ENCODE measurements around the gene TMEM106B. TPM values are rescaled to one million over a fixed set of nuclear protein-coding genes. Genes with fewer than 3 reads are reported as not detected.
"Not testable (repeated sequence)": the region's sequence is repeated elsewhere in the genome, so short reads cannot be mapped to it uniquely, and the experiment has no call there.

TMEM106B gene
- total RNA-seq (41.6 and 51.9 TPM in 2 replicates), polyA plus RNA-seq (41.9 and 60.2 TPM in 2 replicates), polyA minus RNA-seq (ENCODE audit: low replicate concordance) (1.5 and 7.5 TPM in 2 replicates)
- 23.3 and 28.0 TPM in 2 replicates for polyA plus RNA-seq (2012)

DNA sequence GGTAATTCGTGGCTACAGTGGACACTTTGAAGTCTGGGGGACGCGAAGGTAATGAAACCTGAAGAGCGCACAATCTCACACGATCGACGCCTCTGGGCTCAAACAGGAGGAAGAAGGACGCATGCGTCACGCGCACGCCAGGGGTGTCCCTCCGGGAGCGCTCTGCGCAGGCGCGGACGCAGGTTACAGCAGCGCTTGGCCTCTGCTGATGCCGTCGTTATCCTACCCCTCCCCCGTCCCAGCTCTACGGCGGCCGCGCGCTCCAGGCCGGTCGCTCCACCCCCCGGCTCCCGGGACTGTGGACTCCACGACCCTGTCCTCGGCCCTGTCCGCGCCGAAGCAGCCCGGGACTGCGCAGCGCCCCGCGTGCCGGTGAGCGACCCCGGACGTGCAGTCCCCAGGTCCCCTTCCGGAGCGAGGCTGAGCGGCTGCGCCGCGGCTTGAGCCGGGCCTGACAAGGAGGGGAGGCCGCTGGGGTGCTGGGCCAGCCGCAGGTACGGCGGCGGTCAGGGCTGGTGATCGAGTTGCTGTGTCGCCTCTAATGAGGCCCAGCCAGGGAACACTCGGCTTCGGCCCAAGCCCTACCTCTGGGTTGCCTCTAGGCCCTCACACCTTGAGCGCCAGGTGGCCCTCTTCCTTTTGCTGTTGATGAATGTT lies at the start of gene TMEM106B:
Gene TMEM106B (plus strand): TSS at position 241 of the 657 bp plus-strand sequence. CDS start 3,517 bp downstream, outside the sequence.
- peak within 1 kb of the TSS; percentile 86 for H3K4me2 ChIP-seq (ENCODE audit: extremely low read depth, insufficient read depth, low read length)
- H3K4me1 ChIP-seq (ENCODE audit: control insufficient read depth, extremely low read depth, insufficient read depth, low read length): no peaks in the 10 kb centered on the region
- H3K4me3 ChIP-seq (replicated peaks in 1 of 4; ENCODE audit: control extremely low read depth in 1 of 4, insufficient read depth in 1 of 4, low read depth in 3 of 4, low read length in 4 of 4): peak within 1 kb of the TSS; percentile 91 to 97 (median 94)
- TF ChIP-seq EZH2 (IDR thresholded peaks at IDR 0.05; ENCODE audit: low read length, missing control alignments): no peak
- TF ChIP-seq, protein P1, sequence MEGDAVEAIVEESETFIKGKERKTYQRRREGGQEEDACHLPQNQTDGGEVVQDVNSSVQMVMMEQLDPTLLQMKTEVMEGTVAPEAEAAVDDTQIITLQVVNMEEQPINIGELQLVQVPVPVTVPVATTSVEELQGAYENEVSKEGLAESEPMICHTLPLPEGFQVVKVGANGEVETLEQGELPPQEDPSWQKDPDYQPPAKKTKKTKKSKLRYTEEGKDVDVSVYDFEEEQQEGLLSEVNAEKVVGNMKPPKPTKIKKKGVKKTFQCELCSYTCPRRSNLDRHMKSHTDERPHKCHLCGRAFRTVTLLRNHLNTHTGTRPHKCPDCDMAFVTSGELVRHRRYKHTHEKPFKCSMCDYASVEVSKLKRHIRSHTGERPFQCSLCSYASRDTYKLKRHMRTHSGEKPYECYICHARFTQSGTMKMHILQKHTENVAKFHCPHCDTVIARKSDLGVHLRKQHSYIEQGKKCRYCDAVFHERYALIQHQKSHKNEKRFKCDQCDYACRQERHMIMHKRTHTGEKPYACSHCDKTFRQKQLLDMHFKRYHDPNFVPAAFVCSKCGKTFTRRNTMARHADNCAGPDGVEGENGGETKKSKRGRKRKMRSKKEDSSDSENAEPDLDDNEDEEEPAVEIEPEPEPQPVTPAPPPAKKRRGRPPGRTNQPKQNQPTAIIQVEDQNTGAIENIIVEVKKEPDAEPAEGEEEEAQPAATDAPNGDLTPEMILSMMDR (conservative IDR thresholded peaks at IDR 0.05 in 1 of 2, IDR thresholded peaks at IDR 0.05 in 1 of 2; ENCODE audit: low read depth in 1 of 2, low read length in 2 of 2): peak in 1 of 2 donors; percentile 6
- no peaks in the 10 kb centered on the region for H3K36me3 ChIP-seq (ENCODE audit: control insufficient read depth, insufficient read depth, low read length)
- peak within 1 kb of the TSS; percentile 87 for H3K27ac ChIP-seq (ENCODE audit: insufficient read depth, low read length)
- peak within 1 kb of the TSS; percentile 100 for H2AFZ ChIP-seq (ENCODE audit: low read length)
- H3K79me2 ChIP-seq (ENCODE audit: control insufficient read depth, insufficient read depth, low read length): peaks cover 8% of the 10 kb centered on the region
- H3K27me3 ChIP-seq (ENCODE audit: control insufficient read depth, insufficient read depth, low read length): no peaks in the 10 kb centered on the region
- peak within 1 kb of the TSS; percentile 91 for H3K9ac ChIP-seq (ENCODE audit: insufficient read depth, low read length)
- DNase-seq (ENCODE audit: low read depth in 2 of 2): peak; percentile 92 to 94
- H4K20me1 ChIP-seq (ENCODE audit: control insufficient read depth, extremely low read depth, insufficient read depth, low read length): no peaks in the 10 kb centered on the region
- no peaks in the 10 kb centered on the region for H3K9me3 ChIP-seq (ENCODE audit: control insufficient read depth, insufficient read depth, low read depth, low read length)

DNA sequence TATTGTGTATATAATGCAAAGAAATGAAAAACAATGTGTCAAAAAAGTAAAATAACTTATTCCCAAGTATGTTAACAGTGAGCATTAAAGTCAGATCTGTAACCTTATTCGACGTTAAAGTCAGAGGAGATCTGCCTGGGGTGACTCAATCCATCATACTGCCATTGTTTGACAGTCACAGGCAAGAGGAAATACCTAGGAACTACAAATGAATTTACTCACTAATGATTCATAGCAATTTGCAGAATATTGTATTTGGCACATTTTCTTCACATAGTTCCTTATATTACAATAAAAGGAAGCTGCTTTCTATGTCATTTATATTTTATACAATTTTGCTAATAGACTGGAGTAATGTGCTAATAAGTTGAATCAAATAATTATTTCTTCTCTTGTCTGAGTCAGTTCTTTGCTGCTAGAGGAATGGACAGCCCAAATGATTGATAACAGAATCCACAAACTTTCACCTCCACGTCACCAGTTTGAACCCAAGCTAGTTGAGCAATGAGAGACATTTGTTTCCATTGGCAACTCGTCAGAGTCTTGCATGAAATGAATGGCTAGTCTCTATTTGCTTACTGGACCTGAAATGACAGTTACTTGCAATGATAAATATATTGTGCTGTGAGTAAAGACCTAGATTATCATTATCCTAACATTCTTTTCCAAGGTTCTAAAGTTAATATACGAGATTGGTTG lies 48.5 kb upstream of the TMEM106B start:
- no peaks in the 10 kb centered on the region for H3K9me3 ChIP-seq (ENCODE audit: control insufficient read depth, insufficient read depth, low read depth, low read length)
- TF ChIP-seq, protein P1 (conservative IDR thresholded peaks at IDR 0.05 in 1 of 2, IDR thresholded peaks at IDR 0.05 in 1 of 2; ENCODE audit: low read depth in 1 of 2, low read length in 2 of 2): no peak
- no peak for TF ChIP-seq EZH2 (IDR thresholded peaks at IDR 0.05; ENCODE audit: low read length, missing control alignments)
- H3K4me1 ChIP-seq (ENCODE audit: control insufficient read depth, extremely low read depth, insufficient read depth, low read length): no peaks in the 10 kb centered on the region
- no peak overlapping the region for H3K9ac ChIP-seq (ENCODE audit: insufficient read depth, low read length)
- peak; percentile 87 to 97 for DNase-seq (ENCODE audit: low read depth in 2 of 2)
- H4K20me1 ChIP-seq (ENCODE audit: control insufficient read depth, extremely low read depth, insufficient read depth, low read length): no peaks in the 10 kb centered on the region
- no peak overlapping the region for H3K27ac ChIP-seq (ENCODE audit: insufficient read depth, low read length)
- H3K4me3 ChIP-seq (replicated peaks in 1 of 4; ENCODE audit: control extremely low read depth in 1 of 4, insufficient read depth in 1 of 4, low read depth in 3 of 4, low read length in 4 of 4): no peak overlapping the region
- H3K79me2 ChIP-seq (ENCODE audit: control insufficient read depth, insufficient read depth, low read length): no peaks in the 10 kb centered on the region
- H3K27me3 ChIP-seq (ENCODE audit: control insufficient read depth, insufficient read depth, low read length): no peaks in the 10 kb centered on the region
- H3K4me2 ChIP-seq (ENCODE audit: extremely low read depth, insufficient read depth, low read length): no peak overlapping the region
- no peak overlapping the region for H2AFZ ChIP-seq (ENCODE audit: low read length)
- H3K36me3 ChIP-seq (ENCODE audit: control insufficient read depth, insufficient read depth, low read length): no peaks in the 10 kb centered on the region

DNA sequence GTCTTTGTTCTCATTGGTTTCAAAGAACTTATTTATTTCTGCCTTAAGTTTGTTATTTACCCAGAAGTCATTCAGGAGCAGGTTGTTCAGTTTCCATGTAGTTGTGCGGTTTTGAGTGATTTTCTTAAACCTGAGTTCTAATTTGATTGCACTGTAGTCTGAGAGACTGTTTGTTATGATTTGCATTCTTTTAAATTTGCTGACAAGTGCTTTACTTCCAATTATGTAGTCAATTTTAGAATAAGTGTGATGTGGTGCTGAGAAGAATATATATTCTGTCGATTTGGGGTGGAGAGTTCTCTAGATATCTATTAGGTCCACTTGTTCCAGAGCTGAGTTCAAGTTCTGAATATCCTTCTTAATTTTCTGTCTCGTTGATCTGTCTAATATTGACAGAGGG lies 43.0 kb upstream of the TMEM106B start:
- H3K4me3 ChIP-seq (replicated peaks in 1 of 4; ENCODE audit: control extremely low read depth in 1 of 4, insufficient read depth in 1 of 4, low read depth in 3 of 4, low read length in 4 of 4); H4K20me1 ChIP-seq (ENCODE audit: control insufficient read depth, extremely low read depth, insufficient read depth, low read length); H2AFZ ChIP-seq (ENCODE audit: low read length); DNase-seq (ENCODE audit: low read depth in 2 of 2); H3K4me1 ChIP-seq (ENCODE audit: control insufficient read depth, extremely low read depth, insufficient read depth, low read length); H3K27ac ChIP-seq (ENCODE audit: insufficient read depth, low read length); H3K9me3 ChIP-seq (ENCODE audit: control insufficient read depth, insufficient read depth, low read depth, low read length); H3K27me3 ChIP-seq (ENCODE audit: control insufficient read depth, insufficient read depth, low read length); H3K9ac ChIP-seq (ENCODE audit: insufficient read depth, low read length); H3K4me2 ChIP-seq (ENCODE audit: extremely low read depth, insufficient read depth, low read length); H3K36me3 ChIP-seq (ENCODE audit: control insufficient read depth, insufficient read depth, low read length); H3K79me2 ChIP-seq (ENCODE audit: control insufficient read depth, insufficient read depth, low read length): not testable (repeated sequence)

DNA sequence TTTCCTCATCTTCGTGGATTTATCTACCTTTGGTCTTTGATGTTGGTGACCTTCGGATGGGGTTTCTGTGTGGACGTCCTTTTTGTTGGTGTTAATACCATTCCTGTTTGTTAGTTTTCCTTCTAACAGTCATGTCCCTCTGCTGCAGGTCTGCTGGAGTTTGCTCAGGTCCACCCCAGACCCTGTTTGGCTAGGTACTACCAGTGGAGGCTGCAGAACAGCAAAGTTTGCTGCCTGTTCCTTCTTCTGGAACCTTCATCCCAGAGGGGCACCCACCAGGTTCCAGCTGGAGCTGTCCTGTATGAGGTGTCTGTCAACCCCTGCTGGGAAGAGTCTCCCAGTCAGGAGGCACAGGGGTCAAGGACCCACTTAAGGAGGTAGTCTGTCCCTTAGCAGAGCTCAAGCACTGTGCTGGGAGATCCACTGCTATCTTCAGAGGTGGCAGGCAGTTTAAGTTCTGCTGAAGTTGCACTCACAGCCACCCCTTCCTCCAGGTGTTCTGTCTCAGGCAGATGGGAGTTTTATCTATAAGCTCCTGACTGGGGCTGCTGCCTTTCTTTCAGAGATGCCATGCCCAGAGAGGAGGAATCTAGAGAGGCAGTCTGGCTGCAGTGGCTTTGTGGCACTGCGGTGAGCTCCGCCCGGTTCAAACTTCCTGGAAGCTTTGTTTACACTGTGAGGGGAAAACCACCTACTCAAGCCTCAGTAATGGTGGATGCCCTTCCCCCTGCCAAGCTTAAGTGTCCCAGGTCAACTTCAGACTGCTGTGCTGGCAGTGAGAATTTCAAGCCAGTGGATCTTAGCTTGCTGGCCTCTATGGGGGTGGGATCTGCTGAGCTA lies 40.9 kb upstream of the TMEM106B start:
- not testable (repeated sequence) for H3K79me2 ChIP-seq (ENCODE audit: control insufficient read depth, insufficient read depth, low read length); DNase-seq (ENCODE audit: low read depth in 2 of 2); H3K4me1 ChIP-seq (ENCODE audit: control insufficient read depth, extremely low read depth, insufficient read depth, low read length); H3K9me3 ChIP-seq (ENCODE audit: control insufficient read depth, insufficient read depth, low read depth, low read length); H3K27ac ChIP-seq (ENCODE audit: insufficient read depth, low read length); H3K4me2 ChIP-seq (ENCODE audit: extremely low read depth, insufficient read depth, low read length); H4K20me1 ChIP-seq (ENCODE audit: control insufficient read depth, extremely low read depth, insufficient read depth, low read length); H3K9ac ChIP-seq (ENCODE audit: insufficient read depth, low read length); H3K27me3 ChIP-seq (ENCODE audit: control insufficient read depth, insufficient read depth, low read length); H3K36me3 ChIP-seq (ENCODE audit: control insufficient read depth, insufficient read depth, low read length); H3K4me3 ChIP-seq (replicated peaks in 1 of 4; ENCODE audit: control extremely low read depth in 1 of 4, insufficient read depth in 1 of 4, low read depth in 3 of 4, low read length in 4 of 4); H2AFZ ChIP-seq (ENCODE audit: low read length)
